K562 (cell line): ENCODE data around the gene DRAXIN. TPM values are rescaled to one million over a fixed set of nuclear protein-coding genes. Genes with fewer than 3 reads are reported as not detected.

Experiments
- ADNP ChIP-seq: fragments of 200-800 bp; sonication (Bioruptor generic); IDR thresholded peaks from 2 replicates; pipeline ENCODE4 v1.6.1; 2016; ENCODE audit warnings: missing genetic modification characterization, missing compliant biosample characterization
- BCLAF1 ChIP-seq, 2 experiments: fragments of 450-650 bp in 1 of 2; IDR thresholded peaks; 2 replicates each; pipeline ENCODE4 v1.6.1; 2011 to 2017; ENCODE audit warnings: low read depth in 2 of 2, antibody characterized with exemption in 1 of 2, borderline replicate concordance in 1 of 2, low read length in 1 of 2, mild to moderate bottlenecking in 1 of 2, mixed read lengths in 1 of 2; ENCODE audit not compliant: control insufficient read depth in 1 of 2
- CBX5 ChIP-seq: IDR thresholded peaks from 2 replicates; pipeline ENCODE4 v1.6.1; 2014; ENCODE audit warnings: low read depth, borderline replicate concordance
- CEBPG ChIP-seq, 3 experiments: fragments of 200-800 bp in 1 of 3; sonication (Bioruptor generic) in 1 of 3; sonication (generic) in 1 of 3; formaldehyde crosslinking in 1 of 3; IDR thresholded peaks in 2 of 3; conservative IDR thresholded peaks in 1 of 3; 2 replicates each; pipeline versions ENCODE4 v1.6.1 to v1.8.0; 2016 to 2022; ENCODE audit warnings: missing compliant biosample characterization in 2 of 3, missing genetic modification characterization in 2 of 3, mild to moderate bottlenecking in 1 of 3, missing genetic modification reagents in 1 of 3
- CHCHD3 ChIP-seq: fragments of 250-450 bp; sonication (Bioruptor Pico); IDR thresholded peaks from 2 replicates; pipeline ENCODE4 v2.1.2; 2022; ENCODE audit warnings: mild to moderate bottlenecking
- ESRRA ChIP-seq: fragments of 450-650 bp; IDR thresholded peaks from 2 replicates; pipeline ENCODE4 v1.6.1; 2014; ENCODE audit warnings: low read depth, mild to moderate bottlenecking, moderate library complexity, borderline replicate concordance
- FOSL1 ChIP-seq: fragments of 200-800 bp; sonication (Bioruptor generic); conservative IDR thresholded peaks from 2 replicates; pipeline ENCODE4 v1.6.1; 2016; ENCODE audit warnings: missing genetic modification characterization, missing compliant biosample characterization
- FOXK2 ChIP-seq, 2 experiments: fragments of 450-650 bp; IDR thresholded peaks in 1 of 2; conservative IDR thresholded peaks in 1 of 2; 2 replicates each; pipeline ENCODE4 v1.6.1; 2016; ENCODE audit warnings: low read depth in 2 of 2, mild to moderate bottlenecking in 1 of 2
- NBN ChIP-seq: fragments of 450-650 bp; IDR thresholded peaks from 2 replicates; pipeline ENCODE4 v1.6.1; 2016; ENCODE audit warnings: low read depth, mild to moderate bottlenecking
- RBM25 ChIP-seq: fragments of 200-400 bp; formaldehyde crosslinking; IDR thresholded peaks from 2 replicates; pipeline ENCODE4 v1.6.1; 2018; ENCODE audit warnings: low read length, low read depth, moderate library complexity; ENCODE audit not compliant: severe bottlenecking
- SMARCA4 ChIP-seq: fragments of 450-650 bp; IDR thresholded peaks from 2 replicates; pipeline ENCODE4 v1.6.1; 2016
- SNIP1 ChIP-seq: fragments of 450-650 bp; IDR thresholded peaks from 2 replicates; pipeline ENCODE4 v1.7.1; 2017; ENCODE audit warnings: low read depth, mild to moderate bottlenecking
- SREBF1 ChIP-seq: fragments of 150-350 bp; IDR thresholded peaks from 2 replicates; pipeline ENCODE4 v1.6.1; 2014; ENCODE audit warnings: antibody characterized with exemption, low read depth, low read length, borderline replicate concordance
- TBP ChIP-seq: optimal IDR thresholded peaks from 2 replicates; pipeline ENCODE3; 2011; ENCODE audit warnings: low read depth, low read length, improper control_type of control experiment
- ZBTB12 ChIP-seq: fragments of 250-450 bp; sonication (Bioruptor Pico); IDR thresholded peaks from 2 replicates; pipeline ENCODE4 v1.4.0; 2020
- ZNF316 ChIP-seq: fragments of 450-650 bp; IDR thresholded peaks from 2 replicates; pipeline ENCODE4 v1.6.1; 2016
- ZNF444 ChIP-seq: fragments of 250-450 bp; sonication (Bioruptor Pico); IDR thresholded peaks from 2 replicates; pipeline ENCODE4 v1.4.0; 2020; ENCODE audit warnings: mild to moderate bottlenecking, moderate library complexity
- ZNF584 ChIP-seq: fragments of 200-800 bp; sonication (Bioruptor generic); IDR thresholded peaks from 2 replicates; pipeline ENCODE4 v1.6.1; 2016; ENCODE audit warnings: low read depth, mild to moderate bottlenecking, missing genetic modification characterization, missing compliant biosample characterization
- ZNF77 ChIP-seq: fragments of 250-450 bp; sonication (Bioruptor Pico); IDR thresholded peaks from 2 replicates; pipeline ENCODE4 v1.5.0; 2020
- polyA plus RNA-seq, 8 experiments: library from polyadenylated mRNA; depleted of rRNA in 4 of 8; stranded (reverse) in 5 of 8; unstranded in 3 of 8; fragments of >200 nt; fragmentation: Nextera tagmentation in 2 of 8; fragmentation: Illumina TruSeq in 1 of 8; extraction: Ambion mirVana in 2 of 8; extraction: Trizol in 1 of 8; gene quantifications; 2 replicates each; pipeline versions ENCODE4 v1.2.1 to v1.2.3, GENCODE V29; 2011 to 2014; ENCODE audit warnings: inconsistent platforms in 1 of 8, missing spikeins in 1 of 8
- total RNA-seq, 7 experiments: library from RNA; depleted of rRNA in 6 of 7; stranded (reverse); fragments of >200 nt in 6 of 7; fragmentation: Illumina TruSeq in 2 of 7; extraction: Trizol in 2 of 7; gene quantifications; 2 replicates each; pipeline versions ENCODE4 v1.2.1 to v1.2.3, GENCODE V29; 2011 to 2021; ENCODE audit warnings: low replicate concordance in 1 of 7
- TF ChIP-seq, protein P1 (sequence below): fragments of 450-650 bp; IDR thresholded peaks from 2 replicates; pipeline ENCODE4 v1.6.1; 2014; ENCODE audit warnings: low read depth, mild to moderate bottlenecking, moderate library complexity, borderline replicate concordance
- TF ChIP-seq, protein P2 (sequence below): IDR thresholded peaks from 2 replicates; pipeline ENCODE4 v1.6.1; 2016; ENCODE audit warnings: missing genetic modification characterization, missing compliant biosample characterization

The DRAXIN gene
- total and polyA plus RNA-seq, 9 of the 15 experiments (the other 6 are each of a cell fraction or from before 2014, with no cell fraction given): 0.01 to 0.04 (median 0.01) TPM; not detected in 6

DNA sequence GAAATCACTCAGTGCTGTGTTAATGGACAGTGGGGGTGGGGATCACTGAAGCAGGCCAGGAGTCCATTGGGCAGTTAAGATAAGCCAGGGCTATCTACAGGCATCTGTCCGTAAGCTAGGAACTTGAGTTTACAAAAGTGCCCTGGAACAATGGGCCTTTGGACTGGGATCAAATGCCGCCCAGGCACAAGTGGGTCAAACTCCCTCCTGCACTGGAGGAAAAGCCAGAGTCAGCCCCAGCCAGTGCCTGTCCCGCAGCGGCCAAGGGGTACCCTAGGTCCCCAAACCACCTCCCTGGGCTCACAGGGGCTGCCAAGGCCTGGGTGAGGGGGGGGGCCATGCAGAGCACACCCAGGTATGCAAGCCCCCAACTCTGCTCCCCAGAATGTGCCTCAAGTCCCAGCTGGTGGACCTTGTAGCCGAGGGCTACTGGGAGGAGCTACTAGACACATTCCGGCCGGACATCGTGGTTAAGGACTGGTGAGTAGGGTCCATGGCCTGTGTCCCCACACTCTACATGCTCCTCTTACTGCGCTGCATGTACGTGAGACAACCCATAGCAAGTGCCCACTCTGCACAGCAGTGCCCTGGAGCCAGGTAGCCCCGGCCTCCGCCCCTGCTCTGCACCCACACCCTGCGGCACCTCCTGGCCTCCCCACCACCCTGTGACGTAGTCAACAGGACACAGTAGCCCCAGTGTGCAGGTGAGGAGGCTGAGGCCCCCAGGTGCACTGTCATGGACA, 19.8 kb upstream of the DRAXIN start (continued):
- TF ChIP-seq SMARCA4 (peak; percentile 90), SNIP1 (no peak), ADNP (no peak), RBM25 (no peak), CHCHD3 (CRISPR knock-in tag) (no peak), FOXK2 (conservative IDR thresholded peaks at IDR 0.05 in 1 of 2, IDR thresholded peaks at IDR 0.05 in 1 of 2; ENCODE audit: low read depth in 2 of 2) (peak in 1 of 2 experiments; percentile 38; a peak in 1 of 4 replicates), ZNF316 (no peak), BCLAF1 (IDR thresholded peaks at IDR 0.05; ENCODE audit: borderline replicate concordance in 1 of 2, control insufficient read depth in 1 of 2, low read depth in 2 of 2, low read length in 1 of 2) (no peak), ZNF444 (CRISPR knock-in tag) (no peak), TBP (no peak), FOSL1 (tag) (no peak; the same call in 1 of the 2 replicates), ESRRA (peak; percentile 41), ZNF584 (CRISPR knock-in tag) (no peak), CEBPG (CRISPR knock-in tag; IDR thresholded peaks at IDR 0.05) (no peak), CEBPG (tag; conservative IDR thresholded peaks at IDR 0.05 in 1 of 2, IDR thresholded peaks at IDR 0.05 in 1 of 2) (no peak), ZNF77 (no peak), CBX5 (no peak), SREBF1 (no peak), ZBTB12 (CRISPR knock-in tag) (no peak), NBN (no peak; the same call in 1 of the 2 replicates)
- TF ChIP-seq, protein P1, sequence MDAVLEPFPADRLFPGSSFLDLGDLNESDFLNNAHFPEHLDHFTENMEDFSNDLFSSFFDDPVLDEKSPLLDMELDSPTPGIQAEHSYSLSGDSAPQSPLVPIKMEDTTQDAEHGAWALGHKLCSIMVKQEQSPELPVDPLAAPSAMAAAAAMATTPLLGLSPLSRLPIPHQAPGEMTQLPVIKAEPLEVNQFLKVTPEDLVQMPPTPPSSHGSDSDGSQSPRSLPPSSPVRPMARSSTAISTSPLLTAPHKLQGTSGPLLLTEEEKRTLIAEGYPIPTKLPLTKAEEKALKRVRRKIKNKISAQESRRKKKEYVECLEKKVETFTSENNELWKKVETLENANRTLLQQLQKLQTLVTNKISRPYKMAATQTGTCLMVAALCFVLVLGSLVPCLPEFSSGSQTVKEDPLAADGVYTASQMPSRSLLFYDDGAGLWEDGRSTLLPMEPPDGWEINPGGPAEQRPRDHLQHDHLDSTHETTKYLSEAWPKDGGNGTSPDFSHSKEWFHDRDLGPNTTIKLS: no peak
- TF ChIP-seq, protein P2, sequence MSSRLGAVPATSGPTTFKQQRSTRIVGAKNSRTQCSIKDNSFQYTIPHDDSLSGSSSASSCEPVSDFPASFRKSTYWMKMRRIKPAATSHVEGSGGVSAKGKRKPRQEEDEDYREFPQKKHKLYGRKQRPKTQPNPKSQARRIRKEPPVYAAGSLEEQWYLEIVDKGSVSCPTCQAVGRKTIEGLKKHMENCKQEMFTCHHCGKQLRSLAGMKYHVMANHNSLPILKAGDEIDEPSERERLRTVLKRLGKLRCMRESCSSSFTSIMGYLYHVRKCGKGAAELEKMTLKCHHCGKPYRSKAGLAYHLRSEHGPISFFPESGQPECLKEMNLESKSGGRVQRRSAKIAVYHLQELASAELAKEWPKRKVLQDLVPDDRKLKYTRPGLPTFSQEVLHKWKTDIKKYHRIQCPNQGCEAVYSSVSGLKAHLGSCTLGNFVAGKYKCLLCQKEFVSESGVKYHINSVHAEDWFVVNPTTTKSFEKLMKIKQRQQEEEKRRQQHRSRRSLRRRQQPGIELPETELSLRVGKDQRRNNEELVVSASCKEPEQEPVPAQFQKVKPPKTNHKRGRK (tag): no peak
